OCI-LY7 (cell line): ENCODE results near the gene KRT37.

Source experiments
- CTCF ChIP-seq: fragments of 200-600 bp; sonication (generic); conservative IDR thresholded peaks from 2 replicates; pipeline ENCODE4 v1.5.1; 2014; ENCODE audit warnings: mild to moderate bottlenecking, antibody characterized with exemption, low read length, moderate library complexity, mixed read lengths
- EZH2phosphoT487 ChIP-seq: fragments of 200-600 bp; sonication (generic); IDR thresholded peaks from 2 replicates; pipeline ENCODE4 v1.6.1; 2018; ENCODE audit warnings: low read depth, borderline replicate concordance, mild to moderate bottlenecking, mixed run types, antibody characterized with exemption, low read length, moderate library complexity, mixed read lengths

- TF ChIP-seq EZH2phosphoT487 (no peak), CTCF (no peak)
Measured at GRCh38 chr17:41382394-41382793, 42.0 kb downstream of the KRT37 start.
